Heart right ventricle (tissue), 16 donors: ENCODE results near the gene TOX2. TPM values are rescaled to one million over a fixed set of nuclear protein-coding genes. Genes with fewer than 3 reads are reported as not detected.

ENCODE experiments used
- ATAC-seq, 8 donors: fragments of 200-7000 bp; cut with Tn5 transposase; one replicate each; pipeline ENCODE4 v1.9.1; 2020; ENCODE audit warnings: mild to moderate bottlenecking in 8 of 8, moderate library complexity in 8 of 8, moderate number of reproducible peaks in 1 of 8
- DNase-seq, 2 donors: peaks; one replicate each; pipeline ENCODE4 v3.0.0-alpha.2; 2020
- H3K27ac ChIP-seq, 10 donors: fragments of 200-600 bp; sonication (generic) in 2 of 10; one replicate each; pipeline versions ENCODE4 v1.5.0 to v1.8.0; 2020 to 2022; ENCODE audit warnings: mild to moderate bottlenecking in 3 of 10
- H3K27me3 ChIP-seq, 7 donors: fragments of 200-600 bp; one replicate each; pipeline ENCODE4 v1.8.0; 2021 to 2022; ENCODE audit warnings: mild to moderate bottlenecking in 2 of 7
- H3K36me3 ChIP-seq, 9 donors: fragments of 200-600 bp; sonication (generic) in 1 of 9; one replicate each; pipeline versions ENCODE4 v1.5.0 to v1.8.0; 2020 to 2022; ENCODE audit warnings: mild to moderate bottlenecking in 2 of 9
- H3K4me1 ChIP-seq, 9 donors: fragments of 200-600 bp; sonication (generic) in 1 of 9; one replicate each; pipeline versions ENCODE4 v1.5.0 to v1.8.0; 2020 to 2022; ENCODE audit warnings: mild to moderate bottlenecking in 4 of 9
- H3K4me3 ChIP-seq, 10 donors: fragments of 200-600 bp; sonication (generic) in 2 of 10; one replicate each; pipeline versions ENCODE4 v1.5.0 to v1.8.0; 2020 to 2022; ENCODE audit warnings: mild to moderate bottlenecking in 7 of 10, moderate library complexity in 2 of 10
- H3K9me3 ChIP-seq, 11 donors: fragments of 200-600 bp in 10 of 11; sonication (generic) in 2 of 11; one replicate each; pipeline versions ENCODE4 v1.5.0 to v1.8.0; 2013 to 2022; ENCODE audit warnings: mild to moderate bottlenecking in 2 of 11, control low read depth in 1 of 11, moderate library complexity in 1 of 11
- CTCF ChIP-seq, 9 donors: fragments of 200-600 bp; sonication (generic) in 2 of 9; IDR thresholded peaks; one replicate each; pipeline versions ENCODE4 v1.5.0 to v1.8.0; 2021 to 2022; ENCODE audit warnings: antibody characterized with exemption in 9 of 9, mild to moderate bottlenecking in 5 of 9, moderate library complexity in 1 of 9
- WGBS, 2 donors: extraction: QIAGEN DNeasy Blood & Tissue Kit; methylation state at CpG; one replicate each; pipeline ENCODE4 v1.1.7; 2013; ENCODE audit warnings: inconsistent platforms in 1 of 2; 5-methylcytosine and 5-hydroxymethylcytosine counted together
- intact Hi-C, 10 donors: fragments of 100-400 bp; cut with DNase I; formaldehyde crosslinking; loops; one replicate each; pipeline versions ENCODE4 v1.11.1 to v1.14.2; 2022
- polyA plus RNA-seq, 2 donors: library from polyadenylated mRNA; stranded (reverse); fragments of 200-250 nt; gene quantifications; one replicate each; pipeline ENCODE4 v1.2.3, GENCODE V29; 2013
- total RNA-seq, 10 donors: library from RNA; stranded (reverse); fragmentation: NEBNext Ultra II Directional in 3 of 10; extraction: Animal tissue kit (Norgen Biotek cat#: 25700) in 3 of 10; gene quantifications; one replicate each; pipeline versions ENCODE4 v1.2.1 to v1.2.4, GENCODE V29; 2021 to 2023
- donor health status: Arrhythmogenic right ventricular cardiomyopathy.
- donor health status: ischemic (EF 13 %, LVEDD 7.1; RV severe dilation, severe dysfunction).
- donor health status: healthy with polysubstance abuse.
- donor health status: DM: no; HTN: yes; CAD: no.
- donor health status: DM: no; HTN: no; CAD: no.
- donor health status: ischemic (EF 25% LVEDD 6.9; RV normal size, moderate dysfunction).
- donor health status: ischemic (EF 25% LVEDD 5.7; RV mildly dilated, moderate dysfunction).
- donor health status: healthy.
- donor health status: DM: yes; HTN: yes; CAD: no.
- donor health status: Ischemic cardiomyopathy.
- donor health status: ischemic (EF 35%, LVEDD 5.7; RV mildly dilated, moderate dysfunction).
- donor health status: nonischemic (EF 11% LVEDD 7.7; RV severe dilation, severe dysfunction).
- donor health status: DM: yes; HTN: yes; CAD: no.
- donor health status: PGD.
- donor health status: ischemic (EF 29% LVEDD 5.4; RV normal size, mild dysfunction).
- donor health status: nonischemic (EF 23%, LVEDD 6.1; RV moderate dilation, normal function).

TOX2 gene
- total and polyA plus RNA-seq, 12 donors = 0.25 to 2.0 (median 1.1) TPM

GRCh38 chr20:43920797-43921196, 6.1 kb downstream of the TOX2 start:
- Histone ChIP-seq H3K27me3 (peaks cover 0 to 85% (median 54%) of the 10 kb centered on the region in 7 donors), H3K4me3 (no peak overlapping the region), H3K9me3 (no peaks in the 10 kb centered on the region), H3K27ac (no peak overlapping the region), H3K4me1 (peaks cover 0 to 22% (median 5%) of the 10 kb centered on the region in 9 donors), H3K36me3 (no peaks in the 10 kb centered on the region)
- DNase-seq (no peak), ATAC-seq (no peak)
- no peak for TF ChIP-seq CTCF (IDR thresholded peaks at IDR 0.05)
- intact Hi-C loops = loop anchor here in 1 of 10 donors (10.0 kb wide), 1 partner anchor 156 kb away; no protein-coding TSS in a partner anchor
- 93 to 95% methylated on average over 4 of the region's 4 CpGs for WGBS, 2 donors

GRCh38 chr20:43921227-43921780, 6.7 kb downstream of the TOX2 start:
- DNase-seq = no peak

GRCh38 chr20:43922614-43923013, 8.0 kb downstream of the TOX2 start:
- TF ChIP-seq CTCF (IDR thresholded peaks at IDR 0.05) = no peak
- no peaks in the 10 kb centered on the region for H3K36me3 ChIP-seq
- peaks cover 0 to 10% (median 0%) of the 10 kb centered on the region in 9 donors for H3K4me1 ChIP-seq
- ATAC-seq = no peak
- intact Hi-C loops = loop anchor here in 1 of 10 donors (10.0 kb wide), 1 partner anchor 158 kb away; no protein-coding TSS in a partner anchor
- no peaks in the 10 kb centered on the region for H3K9me3 ChIP-seq
- DNase-seq = no peak
- 77 to 87% methylated on average over 2 of the region's 2 CpGs for WGBS, 2 donors
- no peak overlapping the region for H3K27ac ChIP-seq
- peaks cover 0 to 78% (median 36%) of the 10 kb centered on the region in 7 donors for H3K27me3 ChIP-seq
- H3K4me3 ChIP-seq = no peak overlapping the region

More at GRCh38 chr20:43921227-43921780, 6.7 kb downstream of the TOX2 start:
- intact Hi-C loops = loop anchor here in 1 of 10 donors (10.0 kb wide), 1 partner anchor 157 kb away; no protein-coding TSS in a partner anchor
- H3K36me3 ChIP-seq = no peaks in the 10 kb centered on the region
- H3K27ac ChIP-seq = no peak overlapping the region
- H3K9me3 ChIP-seq = no peaks in the 10 kb centered on the region
- no peak for TF ChIP-seq CTCF (IDR thresholded peaks at IDR 0.05)
- no peak overlapping the region for H3K4me3 ChIP-seq
- peaks cover 0 to 22% (median 0%) of the 10 kb centered on the region in 9 donors for H3K4me1 ChIP-seq
- no peak for ATAC-seq
- 69 to 83% methylated on average over 2 of the region's 2 CpGs for WGBS, 2 donors
- H3K27me3 ChIP-seq = peaks cover 0 to 84% (median 49%) of the 10 kb centered on the region in 7 donors

- no peak for DNase-seq
- Histone ChIP-seq H3K27me3 (peaks cover 0 to 77% (median 33%) of the 10 kb centered on the region in 7 donors), H3K4me3 (no peak overlapping the region), H3K9me3 (no peaks in the 10 kb centered on the region), H3K27ac (no peak overlapping the region), H3K4me1 (peaks cover 0 to 10% (median 0%) of the 10 kb centered on the region in 9 donors), H3K36me3 (no peaks in the 10 kb centered on the region)
- ATAC-seq = no peak
- intact Hi-C loops = loop anchor here in 1 of 10 donors (10.0 kb wide), 1 partner anchor 159 kb away; no protein-coding TSS in a partner anchor
- WGBS, 2 donors = 76 to 78% methylated on average over 3 of the region's 3 CpGs
- no peak for TF ChIP-seq CTCF (IDR thresholded peaks at IDR 0.05)
Measured at GRCh38 chr20:43923322-43923721, 8.7 kb downstream of the TOX2 start.
